ENCODE data around the gene UBR4. TPM values are rescaled to one million over a fixed set of nuclear protein-coding genes. Genes with fewer than 3 reads are reported as not detected.
A peak's percentile ranks its signal among the peaks of the same experiment; 100 is the strongest.

The UBR4 gene
- total RNA-seq, 1 donor from 2014 or later: 156 TPM

- intact Hi-C loops (cut with micrococcal nuclease): loop anchor here (5.0 kb wide), 2 partner anchors 34 to 64 kb away; partner anchors contain the start of gene UBR4
- no peaks in the 10 kb centered on the region for H3K27me3 Mint-ChIP-seq (ENCODE audit: low read depth)
- H3K4me3 Mint-ChIP-seq (ENCODE audit: low read depth): no peak overlapping the region
- H3K27ac Mint-ChIP-seq: no peak overlapping the region
- H3K4me1 Mint-ChIP-seq (ENCODE audit: low read depth): peaks cover 25% of the 10 kb centered on the region
- peaks cover 91% of the 10 kb centered on the region for H3K36me3 Mint-ChIP-seq (ENCODE audit: low read depth)
- DNase-seq (ENCODE audit: low spot score): no peak
- no peaks in the 10 kb centered on the region for H3K9me3 Mint-ChIP-seq
Measured at GRCh38 chr1:19177811-19178210, 32.3 kb downstream of the UBR4 start.

- Mint-ChIP-seq H3K9me3 (no peaks in the 10 kb centered on the region), H3K27me3 (ENCODE audit: low read depth) (no peaks in the 10 kb centered on the region), H3K36me3 (ENCODE audit: low read depth) (peaks cover 90% of the 10 kb centered on the region), H3K27ac (peak overlapping the region; percentile 28), H3K4me3 (ENCODE audit: low read depth) (no peak overlapping the region), H3K4me1 (ENCODE audit: low read depth) (peaks cover 12% of the 10 kb centered on the region)
- intact Hi-C loops (cut with micrococcal nuclease): no loop called here
- no peak for DNase-seq (ENCODE audit: low spot score)
Measured at GRCh38 chr1:19169642-19170041, 40.4 kb downstream of the UBR4 start.

GRCh38 chr1:19167140-19167539 is 42.9 kb downstream of the UBR4 start:
- Mint-ChIP-seq H3K4me3 (ENCODE audit: low read depth) (no peak overlapping the region), H3K9me3 (no peaks in the 10 kb centered on the region), H3K27me3 (ENCODE audit: low read depth) (no peaks in the 10 kb centered on the region), H3K27ac (no peak overlapping the region), H3K4me1 (ENCODE audit: low read depth) (peaks cover 12% of the 10 kb centered on the region), H3K36me3 (ENCODE audit: low read depth) (peaks cover 89% of the 10 kb centered on the region)
- no peak for DNase-seq (ENCODE audit: low spot score)
- intact Hi-C loops (cut with micrococcal nuclease): no loop called here

- Mint-ChIP-seq H3K36me3 (ENCODE audit: low read depth) (peaks cover 87% of the 10 kb centered on the region), H3K4me1 (ENCODE audit: low read depth) (peaks cover 12% of the 10 kb centered on the region), H3K27ac (no peak overlapping the region), H3K9me3 (no peaks in the 10 kb centered on the region), H3K27me3 (ENCODE audit: low read depth) (no peaks in the 10 kb centered on the region), H3K4me3 (ENCODE audit: low read depth) (no peak overlapping the region)
- intact Hi-C loops (cut with micrococcal nuclease): no loop called here
- no peak for DNase-seq (ENCODE audit: low spot score)
Measured at GRCh38 chr1:19166066-19166465, 44.0 kb downstream of the UBR4 start.

GRCh38 chr1:19165501-19165900 is 44.6 kb downstream of the UBR4 start:
- Mint-ChIP-seq H3K4me1 (ENCODE audit: low read depth) (peaks cover 12% of the 10 kb centered on the region), H3K36me3 (ENCODE audit: low read depth) (peaks cover 89% of the 10 kb centered on the region), H3K9me3 (no peaks in the 10 kb centered on the region), H3K27me3 (ENCODE audit: low read depth) (no peaks in the 10 kb centered on the region), H3K4me3 (ENCODE audit: low read depth) (no peak overlapping the region), H3K27ac (no peak overlapping the region)
- intact Hi-C loops (cut with micrococcal nuclease): no loop called here
- DNase-seq (ENCODE audit: low spot score): no peak

- Mint-ChIP-seq H3K9me3 (no peaks in the 10 kb centered on the region), H3K4me3 (ENCODE audit: low read depth) (no peak overlapping the region), H3K4me1 (ENCODE audit: low read depth) (peaks cover 3% of the 10 kb centered on the region), H3K27ac (no peak overlapping the region), H3K27me3 (ENCODE audit: low read depth) (no peaks in the 10 kb centered on the region), H3K36me3 (ENCODE audit: low read depth) (peaks cover 89% of the 10 kb centered on the region)
- no peak for DNase-seq (ENCODE audit: low spot score)
- intact Hi-C loops (cut with micrococcal nuclease): no loop called here
Measured at GRCh38 chr1:19164274-19165015, 45.6 kb downstream of the UBR4 start.

- intact Hi-C loops (cut with micrococcal nuclease): no loop called here
- DNase-seq (ENCODE audit: low spot score): no peak
- H3K4me3 Mint-ChIP-seq (ENCODE audit: low read depth): no peak overlapping the region
- H3K9me3 Mint-ChIP-seq: no peaks in the 10 kb centered on the region
- no peaks in the 10 kb centered on the region for H3K4me1 Mint-ChIP-seq (ENCODE audit: low read depth)
- H3K36me3 Mint-ChIP-seq (ENCODE audit: low read depth): peaks cover 88% of the 10 kb centered on the region
- H3K27me3 Mint-ChIP-seq (ENCODE audit: low read depth): no peaks in the 10 kb centered on the region
- no peak overlapping the region for H3K27ac Mint-ChIP-seq
Measured at GRCh38 chr1:19163261-19163660, 46.8 kb downstream of the UBR4 start.

- H3K27me3 Mint-ChIP-seq (ENCODE audit: low read depth): no peaks in the 10 kb centered on the region
- intact Hi-C loops (cut with micrococcal nuclease): no loop called here
- H3K4me3 Mint-ChIP-seq (ENCODE audit: low read depth): no peak overlapping the region
- peaks cover 6% of the 10 kb centered on the region for H3K4me1 Mint-ChIP-seq (ENCODE audit: low read depth)
- no peak for DNase-seq (ENCODE audit: low spot score)
- H3K27ac Mint-ChIP-seq: no peak overlapping the region
- no peaks in the 10 kb centered on the region for H3K9me3 Mint-ChIP-seq
- peaks cover 89% of the 10 kb centered on the region for H3K36me3 Mint-ChIP-seq (ENCODE audit: low read depth)
Measured at GRCh38 chr1:19160831-19161230, 49.2 kb downstream of the UBR4 start.

- Mint-ChIP-seq H3K27me3 (ENCODE audit: low read depth) (no peaks in the 10 kb centered on the region), H3K36me3 (ENCODE audit: low read depth) (peaks cover 90% of the 10 kb centered on the region), H3K27ac (no peak overlapping the region), H3K4me3 (ENCODE audit: low read depth) (no peak overlapping the region), H3K4me1 (ENCODE audit: low read depth) (peaks cover 6% of the 10 kb centered on the region), H3K9me3 (no peaks in the 10 kb centered on the region)
- DNase-seq (ENCODE audit: low spot score): no peak
- intact Hi-C loops (cut with micrococcal nuclease): no loop called here
Measured at GRCh38 chr1:19157653-19158052, 52.4 kb downstream of the UBR4 start.

GRCh38 chr1:19156676-19157075 is 53.4 kb downstream of the UBR4 start:
- H3K9me3 Mint-ChIP-seq: no peaks in the 10 kb centered on the region
- H3K4me3 Mint-ChIP-seq (ENCODE audit: low read depth): no peak overlapping the region
- intact Hi-C loops (cut with micrococcal nuclease): no loop called here
- DNase-seq (ENCODE audit: low spot score): no peak
- H3K27me3 Mint-ChIP-seq (ENCODE audit: low read depth): no peaks in the 10 kb centered on the region
- peaks cover 6% of the 10 kb centered on the region for H3K4me1 Mint-ChIP-seq (ENCODE audit: low read depth)
- H3K27ac Mint-ChIP-seq: peak overlapping the region; percentile 12
- H3K36me3 Mint-ChIP-seq (ENCODE audit: low read depth): peaks cover 92% of the 10 kb centered on the region

- peaks cover 92% of the 10 kb centered on the region for H3K36me3 Mint-ChIP-seq (ENCODE audit: low read depth)
- H3K4me1 Mint-ChIP-seq (ENCODE audit: low read depth): peaks cover 6% of the 10 kb centered on the region
- H3K27ac Mint-ChIP-seq: no peak overlapping the region
- no peaks in the 10 kb centered on the region for H3K9me3 Mint-ChIP-seq
- H3K27me3 Mint-ChIP-seq (ENCODE audit: low read depth): no peaks in the 10 kb centered on the region
- intact Hi-C loops (cut with micrococcal nuclease): no loop called here
- no peak for DNase-seq (ENCODE audit: low spot score)
- no peak overlapping the region for H3K4me3 Mint-ChIP-seq (ENCODE audit: low read depth)
Measured at GRCh38 chr1:19154876-19155275, 55.2 kb downstream of the UBR4 start.

GRCh38 chr1:19153169-19153568 is 56.9 kb downstream of the UBR4 start:
- Mint-ChIP-seq H3K4me3 (ENCODE audit: low read depth) (no peak overlapping the region), H3K27ac (no peak overlapping the region), H3K36me3 (ENCODE audit: low read depth) (peaks cover 98% of the 10 kb centered on the region), H3K27me3 (ENCODE audit: low read depth) (no peaks in the 10 kb centered on the region), H3K9me3 (no peaks in the 10 kb centered on the region), H3K4me1 (ENCODE audit: low read depth) (peaks cover 6% of the 10 kb centered on the region)
- DNase-seq (ENCODE audit: low spot score): no peak
- intact Hi-C loops (cut with micrococcal nuclease): no loop called here

GRCh38 chr1:19151537-19151936 is 58.5 kb downstream of the UBR4 start:
- no peaks in the 10 kb centered on the region for H3K9me3 Mint-ChIP-seq
- H3K36me3 Mint-ChIP-seq (ENCODE audit: low read depth): peaks cover 100% of the 10 kb centered on the region
- peaks cover 2% of the 10 kb centered on the region for H3K4me1 Mint-ChIP-seq (ENCODE audit: low read depth)
- DNase-seq (ENCODE audit: low spot score): no peak
- intact Hi-C loops (cut with micrococcal nuclease): no loop called here
- no peaks in the 10 kb centered on the region for H3K27me3 Mint-ChIP-seq (ENCODE audit: low read depth)
- H3K27ac Mint-ChIP-seq: no peak overlapping the region
- no peak overlapping the region for H3K4me3 Mint-ChIP-seq (ENCODE audit: low read depth)

Measured in activated T-helper 2 cell treated with anti-CD3 and anti-CD28 coated beads, Interferon-gamma antibody, Interleukin-2, Interleukin-4, amounts not matched to agents 10 μg/mL and 5 μg/mL and 100 μg/mL, durations not matched to agents 14 hours and 24 hours and 36 hours (primary cell).